NAMALWA (cell line): ENCODE results near the gene AUTS2.

ENCODE experiments used
- DNase-seq: peaks from one replicate; pipeline ENCODE4 v3.0.0-alpha.2; 2015; ENCODE audit warnings: low spot score

The AUTS2 gene

GRCh38 chr7:69941077-69941651 is 342.9 kb downstream of the AUTS2 start:
- no peak for DNase-seq

- DNase-seq, result no peak
These were observed 344.3 kb downstream of the AUTS2 start for GRCh38 chr7:69942573-69942972.

- DNase-seq, result no peak
These were observed 348.6 kb downstream of the AUTS2 start for GRCh38 chr7:69946901-69947300.

GRCh38 chr7:69947998-69948397 is 349.7 kb downstream of the AUTS2 start:
- DNase-seq, result no peak

GRCh38 chr7:69949122-69949521 is 350.8 kb downstream of the AUTS2 start:
- no peak for DNase-seq

- no peak for DNase-seq
These were observed 353.2 kb downstream of the AUTS2 start for GRCh38 chr7:69951458-69951857.

GRCh38 chr7:69953136-69954067 is 355.1 kb downstream of the AUTS2 start:
- peak; percentile 84 for DNase-seq

GRCh38 chr7:69956541-69956940 is 358.3 kb downstream of the AUTS2 start:
- DNase-seq, result no peak

GRCh38 chr7:69957661-69958060 is 359.4 kb downstream of the AUTS2 start:
- no peak for DNase-seq

GRCh38 chr7:69959789-69960499 is 361.7 kb downstream of the AUTS2 start:
- no peak for DNase-seq

GRCh38 chr7:69961436-69961835 is 363.2 kb downstream of the AUTS2 start:
- DNase-seq, result no peak

- peak; percentile 75 for DNase-seq
These were observed 364.2 kb downstream of the AUTS2 start for GRCh38 chr7:69962186-69963065.

GRCh38 chr7:69963393-69963792 is 365.1 kb downstream of the AUTS2 start:
- DNase-seq, result peak; percentile 28

- DNase-seq, result no peak
These were observed 368.7 kb downstream of the AUTS2 start for GRCh38 chr7:69966766-69967591.

- no peak for DNase-seq
These were observed 369.6 kb downstream of the AUTS2 start for GRCh38 chr7:69967689-69968450.

- no peak for DNase-seq
These were observed 370.8 kb downstream of the AUTS2 start for GRCh38 chr7:69968969-69969556.

- DNase-seq, result no peak
These were observed 383.4 kb downstream of the AUTS2 start for GRCh38 chr7:69981646-69982045.

GRCh38 chr7:69982197-69982596 is 383.9 kb downstream of the AUTS2 start:
- DNase-seq, result no peak

- DNase-seq, result no peak
These were observed 391.3 kb downstream of the AUTS2 start for GRCh38 chr7:69989551-69989950.

GRCh38 chr7:69992938-69993337 is 394.7 kb downstream of the AUTS2 start:
- no peak for DNase-seq
